HS-27A (cell line): Measurements from ENCODE around the gene CEP83.
"Not testable (repeated sequence)": the region's sequence is repeated elsewhere in the genome, so short reads cannot be mapped to it uniquely, and the experiment has no call there.

Experiments
- DNase-seq: peaks from one replicate; pipeline ENCODE4 v3.0.0-alpha.2; 2012; ENCODE audit warnings: low read depth, missing footprints

Gene CEP83

GRCh38 chr12:94430304-94430703 is 29.4 kb downstream of the CEP83 start:
- DNase-seq, result no peak

DNA sequence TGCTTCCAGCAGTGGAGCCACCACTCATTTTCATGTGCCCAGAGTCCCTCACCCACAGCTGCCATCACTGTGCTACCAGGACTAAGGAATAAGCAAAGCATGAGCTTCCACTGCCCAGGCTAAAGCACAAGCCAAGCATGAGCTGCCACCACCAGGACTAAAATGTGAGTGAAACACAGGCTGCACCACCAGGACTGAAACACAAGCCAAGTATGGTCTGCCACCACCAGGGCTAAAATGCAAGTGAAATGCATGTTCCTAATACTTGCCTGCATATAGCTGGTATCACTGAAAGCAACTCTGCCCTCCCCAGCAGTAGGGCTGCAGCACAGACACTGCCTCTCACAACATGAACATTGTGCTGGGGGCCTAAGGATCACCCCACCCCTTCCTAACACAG is 30.0 kb downstream of the CEP83 start:
- DNase-seq, result no peak

DNA sequence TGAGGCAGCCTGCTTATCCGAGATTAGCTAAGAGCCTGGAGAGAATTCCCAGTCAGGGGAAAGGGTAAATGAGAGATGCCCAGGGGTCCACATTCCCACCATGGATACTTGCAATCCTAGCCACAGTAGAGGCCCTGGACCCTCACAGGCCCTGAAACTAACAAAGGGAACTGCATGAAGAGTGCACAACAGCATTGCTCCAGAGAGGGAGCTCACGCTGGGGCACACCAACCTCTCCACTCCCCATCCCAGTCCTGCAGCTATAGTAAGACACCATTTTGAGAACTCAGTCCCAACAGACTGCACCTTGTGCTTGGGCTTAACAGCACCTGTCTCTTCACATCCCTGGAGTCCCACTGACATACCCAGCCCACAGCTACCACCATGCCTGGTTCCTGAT is 30.5 kb downstream of the CEP83 start:
- DNase-seq, result no peak

DNA sequence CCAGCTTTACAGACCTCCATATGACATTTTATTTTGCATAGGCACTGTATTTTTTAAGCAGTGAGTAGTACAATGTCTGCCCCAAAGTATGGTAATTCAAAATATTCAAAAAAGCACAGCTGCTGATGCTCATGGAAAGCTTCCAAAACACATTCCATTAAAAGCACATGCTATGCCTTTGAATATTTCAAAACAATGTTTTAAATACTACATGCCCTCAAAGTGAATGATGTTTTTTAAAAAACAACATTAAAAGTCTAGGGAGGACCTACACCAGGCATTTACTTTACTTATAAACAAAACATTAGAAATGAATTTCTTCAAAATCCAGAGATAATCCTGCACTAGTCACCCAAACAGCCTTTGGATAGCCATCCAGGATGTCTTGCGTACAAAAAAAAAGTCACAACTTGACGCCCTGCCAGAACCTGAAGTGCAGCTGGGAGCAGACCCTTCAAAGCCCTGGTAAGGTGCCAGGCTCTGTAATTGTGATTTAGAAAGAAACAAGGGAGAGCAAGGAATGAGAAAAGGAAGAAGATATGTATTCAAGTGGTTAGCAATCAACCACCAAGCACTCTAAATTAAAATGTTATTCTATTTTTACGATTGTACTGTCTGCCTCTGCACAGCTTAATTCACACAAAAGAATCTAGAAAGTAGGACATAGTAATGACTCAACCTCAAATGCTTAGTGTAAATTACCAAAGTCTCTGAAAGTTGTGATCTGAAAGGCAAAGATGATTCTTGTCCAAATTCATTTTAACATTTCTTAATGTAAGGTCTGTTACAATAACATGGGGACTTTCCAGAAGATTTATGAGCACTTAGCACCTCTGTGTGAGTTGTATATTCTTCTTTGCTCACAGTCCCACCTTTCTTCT is 31.9 kb downstream of the CEP83 start:
- DNase-seq, result peak; percentile 46

DNA sequence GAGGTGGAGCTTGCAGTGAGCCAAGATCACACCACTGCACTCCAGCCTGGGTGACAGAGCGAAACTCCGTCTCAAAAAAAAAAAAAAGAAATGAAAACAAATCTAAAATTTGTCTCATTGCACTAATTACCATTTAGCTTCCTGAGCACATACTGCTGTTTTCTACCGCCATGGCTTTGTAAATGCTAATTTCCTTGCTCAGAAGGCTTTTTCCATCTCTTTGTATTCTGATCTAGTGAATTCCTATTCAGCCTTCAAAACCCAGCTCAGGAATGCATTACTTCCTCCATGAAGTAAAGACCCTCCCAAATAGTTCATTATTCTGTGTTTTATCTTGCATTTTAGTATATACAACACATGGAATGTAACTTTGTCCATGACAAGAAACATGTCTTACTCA is 33.6 kb downstream of the CEP83 start:
- no peak for DNase-seq

GRCh38 chr12:94424830-94425229 is 34.8 kb downstream of the CEP83 start:
- DNase-seq, result not testable (repeated sequence)

DNA sequence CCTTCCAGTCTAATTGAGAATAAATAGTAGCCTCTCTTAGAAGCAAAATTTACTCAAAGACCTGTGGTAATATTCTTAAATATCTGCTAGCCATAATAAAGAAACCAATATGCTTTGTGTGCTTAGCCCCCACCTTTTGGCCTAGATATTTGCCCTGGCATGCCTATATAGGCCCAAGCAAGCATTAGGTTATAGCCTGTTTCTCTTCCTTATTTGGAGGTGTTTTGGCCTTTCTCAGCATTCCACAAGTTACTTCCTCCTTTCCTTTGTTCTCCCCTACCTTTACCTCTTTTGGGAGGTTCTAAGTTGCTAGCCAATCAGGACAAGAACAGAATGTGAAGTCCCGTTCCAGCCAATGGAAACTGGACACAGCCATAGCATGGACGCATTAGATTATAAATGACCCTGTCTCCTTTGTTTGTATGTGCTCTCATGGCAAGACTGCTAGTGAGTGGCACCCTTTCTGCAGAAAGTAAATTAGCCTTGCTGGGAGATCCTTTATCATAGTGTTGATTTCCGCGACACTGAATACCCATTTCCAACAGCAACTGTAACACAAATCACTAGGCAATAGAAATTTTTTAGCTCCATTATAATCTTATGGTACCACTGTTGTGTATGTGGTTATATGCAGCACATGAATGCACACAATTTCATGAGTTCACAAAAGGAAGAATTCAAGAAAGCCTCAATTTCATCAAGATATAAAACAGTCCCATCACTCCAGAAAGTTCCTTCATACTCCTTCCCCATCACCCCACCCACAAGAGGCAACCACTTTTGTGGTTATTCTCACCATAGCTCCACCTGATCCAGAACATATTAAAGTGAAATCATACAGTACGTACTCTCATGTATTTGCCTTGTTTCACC is 37.6 kb downstream of the CEP83 start:
- no peak for DNase-seq

- DNase-seq, result no peak
Observed at GRCh38 chr12:94418517-94418916, 41.1 kb downstream of the CEP83 start.

GRCh38 chr12:94416613-94417012 is 43.1 kb downstream of the CEP83 start:
- no peak for DNase-seq

GRCh38 chr12:94415066-94415465 is 44.6 kb downstream of the CEP83 start:
- DNase-seq, result no peak

DNA sequence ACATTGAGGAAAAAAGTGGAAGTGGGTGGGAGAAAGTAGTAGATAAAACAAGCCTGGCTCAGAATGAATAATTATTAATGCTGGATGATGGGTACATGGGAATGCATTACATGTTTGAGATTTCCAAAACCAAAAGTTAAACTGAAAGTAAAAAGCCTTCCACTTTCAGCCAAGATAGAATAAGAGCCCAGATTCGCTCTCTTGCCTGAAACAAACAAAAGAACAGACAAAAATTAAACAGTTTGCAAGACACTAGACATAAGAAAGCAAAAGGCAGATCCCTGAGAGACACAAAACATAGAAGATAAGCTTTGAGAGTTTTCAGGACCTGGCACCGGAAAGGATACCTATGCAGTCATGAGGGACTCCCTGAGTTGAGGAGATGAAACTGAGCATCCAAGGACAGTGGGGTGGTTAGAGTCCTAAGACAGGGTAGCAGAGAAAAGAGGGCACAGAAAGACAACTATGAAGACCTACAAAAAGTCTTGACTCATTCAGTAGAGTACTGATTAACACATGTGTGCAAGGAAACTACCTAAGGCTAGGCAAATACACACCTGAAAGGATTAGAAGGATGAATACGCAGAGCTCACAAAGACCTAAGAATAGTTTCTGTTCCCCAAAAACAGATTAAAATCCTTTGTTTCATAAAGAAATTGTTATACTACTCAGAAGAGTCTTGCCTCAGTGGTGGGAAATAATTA is 54.1 kb downstream of the CEP83 start:
- DNase-seq, result no peak

GRCh38 chr12:94404854-94405253 is 54.8 kb downstream of the CEP83 start:
- no peak for DNase-seq

DNA sequence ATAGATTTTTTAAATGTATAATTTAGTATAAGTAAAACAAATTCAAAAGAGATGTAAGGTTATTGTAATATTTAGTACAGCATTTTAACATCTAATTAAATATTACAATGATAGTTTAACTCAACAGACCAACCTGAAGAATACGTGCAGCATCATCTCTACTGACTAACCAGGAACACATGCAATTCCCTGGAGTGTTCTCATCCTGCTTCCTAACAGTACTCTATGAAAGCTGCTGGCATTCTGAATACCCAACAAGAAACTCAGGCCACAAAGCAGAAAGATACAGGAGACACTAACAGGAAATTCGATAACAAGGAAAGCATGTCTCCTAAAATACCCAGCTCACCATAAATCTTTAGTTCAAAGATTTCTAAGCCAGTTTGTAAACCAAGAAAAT is 58.3 kb downstream of the CEP83 start:
- no peak for DNase-seq

GRCh38 chr12:94398685-94399084 is 61.0 kb downstream of the CEP83 start:
- not testable (repeated sequence) for DNase-seq

DNA sequence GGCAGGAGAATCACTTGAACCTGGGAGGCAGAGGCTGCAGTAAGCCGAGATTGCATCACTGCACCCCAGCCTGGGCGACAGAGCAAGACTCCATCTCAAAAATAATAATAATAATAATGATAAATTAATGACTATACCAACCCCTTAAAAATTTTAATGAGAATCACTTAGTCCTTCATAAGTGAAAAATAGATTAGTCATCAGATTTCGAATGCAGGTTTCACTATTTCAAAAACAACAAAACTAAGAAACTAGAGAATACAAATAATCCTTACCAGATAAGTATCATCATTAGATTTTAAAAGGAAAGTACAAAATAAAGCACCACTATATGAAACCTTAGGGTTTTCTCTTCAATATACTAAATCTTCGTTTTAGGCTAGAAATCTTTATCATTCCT is 62.3 kb downstream of the CEP83 start:
- DNase-seq, result no peak

GRCh38 chr12:94396014-94396413 is 63.7 kb downstream of the CEP83 start:
- DNase-seq, result not testable (repeated sequence)

- no peak for DNase-seq
Observed at GRCh38 chr12:94390130-94390485, 69.6 kb downstream of the CEP83 start.

DNA sequence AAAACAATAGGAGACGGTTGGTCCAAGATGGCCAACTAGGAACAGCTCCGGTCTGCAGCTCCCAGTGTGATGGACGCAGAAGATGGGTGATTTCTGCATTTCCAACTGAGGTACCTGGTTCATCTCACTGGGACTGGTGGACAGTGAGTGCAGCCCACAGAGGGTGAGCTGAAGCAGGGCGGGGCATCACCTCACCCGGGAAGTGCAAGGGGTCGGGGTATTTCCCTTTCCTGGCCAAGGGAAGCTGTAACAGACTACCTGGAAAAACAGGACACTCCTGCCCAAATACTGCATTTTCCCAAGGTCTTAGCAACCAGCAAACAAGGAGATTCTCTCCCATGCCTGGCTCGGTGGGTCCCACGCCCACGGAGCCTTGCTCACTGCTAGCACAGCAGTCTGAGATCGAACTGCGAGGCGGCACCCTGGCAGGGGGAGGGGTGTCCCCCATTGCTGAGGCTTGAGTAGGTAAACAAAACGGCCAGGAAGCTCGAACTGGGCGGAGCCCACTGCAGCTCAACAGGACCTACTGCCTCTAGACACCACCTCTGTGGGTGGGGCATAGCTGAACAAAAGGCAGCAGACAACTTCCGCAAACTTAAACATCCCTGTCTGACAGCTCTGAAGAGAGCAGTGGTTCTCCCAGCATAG is 70.1 kb downstream of the CEP83 start:
- DNase-seq, result not testable (repeated sequence)

GRCh38 chr12:94386422-94386821 is 73.2 kb downstream of the CEP83 start:
- no peak for DNase-seq

DNA sequence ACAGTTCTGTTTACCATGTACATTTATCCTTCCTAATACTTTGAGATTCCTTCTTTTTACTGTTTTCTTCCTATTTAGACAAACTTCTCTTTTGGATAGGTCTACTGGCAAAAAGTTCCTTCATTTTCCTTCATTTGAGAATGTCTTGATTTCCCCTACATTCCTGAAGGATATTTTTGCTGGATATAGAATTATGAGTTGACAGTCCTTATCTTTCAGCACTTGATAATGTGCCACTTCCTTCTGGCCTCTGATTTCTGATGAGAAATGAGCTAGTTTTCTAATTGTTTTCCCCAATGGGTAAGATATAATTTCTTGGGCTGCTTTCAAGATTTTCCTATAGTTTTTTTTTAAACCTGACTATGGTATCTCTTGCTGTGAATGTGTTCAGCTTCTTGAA is 75.6 kb downstream of the CEP83 start:
- no peak for DNase-seq

DNA sequence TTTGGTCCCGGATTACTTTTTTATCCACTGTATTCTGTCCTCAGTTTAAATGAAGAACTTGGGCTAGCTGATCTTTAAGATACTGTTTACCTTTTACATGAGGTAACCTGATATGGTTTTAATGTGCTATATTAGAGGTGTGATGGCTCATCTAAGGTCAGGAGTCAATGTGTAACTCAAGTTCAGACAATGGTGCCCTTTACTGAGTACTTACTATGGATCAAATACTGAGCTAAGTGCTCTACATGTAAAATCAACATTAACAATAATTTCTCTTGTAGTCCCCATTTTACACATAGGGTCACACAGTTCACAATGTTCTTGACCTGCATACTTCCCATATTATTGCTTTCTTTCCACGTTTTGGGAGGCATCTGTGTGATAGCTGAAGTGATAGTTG is 79.2 kb downstream of the CEP83 start:
- DNase-seq, result no peak

- DNase-seq, result no peak
Observed at GRCh38 chr12:94379479-94380113, 80.1 kb downstream of the CEP83 start.
